Endothelial cell of umbilical vein (primary cell): ENCODE data around the gene SNHG17. TPM values are rescaled to one million over a fixed set of nuclear protein-coding genes. Genes with fewer than 3 reads are reported as not detected.

Source experiments
- BruUV-seq: library from RNA; stranded (reverse); fragments of 400-500 nt; replicated peaks from 2 replicates; lab custom pipeline; 2021; lab: Mats Ljungman, UMichigan
- CTCF ChIA-PET: fragments of 300-600, 350-600 bp; sonication (Branson Sonifier 250); formaldehyde crosslinking; loops from one replicate; lab custom pipeline; 2021; ENCODE audit warnings: antibody characterized with exemption, inconsistent platforms; lab: Charles Lee
- POLR2A ChIA-PET: fragments of 300-600, 350-600 bp; sonication (Branson Sonifier 250); formaldehyde crosslinking; loops from one replicate; lab custom pipeline; 2021; ENCODE audit warnings: antibody characterized with exemption, inconsistent platforms; lab: Charles Lee
- DNase-seq: peaks from one replicate; pipeline ENCODE4 v3.0.0-alpha.2; 2011; ENCODE audit warnings: low read depth, low spot score
- FAIRE-seq: peaks from 2 replicates; lab custom pipeline; 2011; peaks lifted over from hg19 to GRCh38; lab: Jason Lieb, UNC
- H2AFZ ChIP-seq: 2 replicates; pipeline ENCODE4 v1.6.0; 2012; ENCODE audit warnings: low read depth, low read length, control low read depth, inconsistent platforms
- H3K27ac ChIP-seq: 2 replicates; pipeline ENCODE4 v1.5.1; 2011; ENCODE audit warnings: low read depth, mild to moderate bottlenecking, control low read depth, low read length, moderate library complexity; ENCODE audit not compliant: insufficient read depth
- H3K27me3 ChIP-seq, 2 experiments: 2 replicates each; pipeline versions ENCODE4 v1.6.0 to v1.6.1; 2011; ENCODE audit warnings: low read length in 2 of 2, mixed read lengths in 1 of 2; ENCODE audit not compliant: control insufficient read depth in 2 of 2, insufficient read depth in 2 of 2
- H3K36me3 ChIP-seq, 2 experiments: 2 replicates in 1 of 2; 3 replicates in 1 of 2; pipeline ENCODE4 v1.5.1; 2011; ENCODE audit warnings: low read length in 2 of 2, mild to moderate bottlenecking in 1 of 2, moderate library complexity in 1 of 2; ENCODE audit not compliant: control insufficient read depth in 2 of 2, insufficient read depth in 2 of 2; ENCODE audit errors: extremely low read depth in 1 of 2
- H3K4me1 ChIP-seq: 3 replicates; pipeline ENCODE4 v1.5.1; 2011; ENCODE audit warnings: mild to moderate bottlenecking, low read length; ENCODE audit not compliant: control insufficient read depth, insufficient read depth; ENCODE audit errors: extremely low read depth
- H3K4me2 ChIP-seq: 2 replicates; pipeline ENCODE4 v1.6.1; 2011; ENCODE audit warnings: low read length, control low read depth, mixed read lengths; ENCODE audit not compliant: insufficient read depth
- H3K4me3 ChIP-seq, 3 experiments: fragments of 200-600 bp in 1 of 3; sonication (generic), shearing (Covaris generic) in 1 of 3; replicated peaks in 1 of 3; 2 replicates each; pipeline ENCODE4 v1.5.1; 2011 to 2016; ENCODE audit warnings: control low read depth in 3 of 3, low read length in 3 of 3, mild to moderate bottlenecking in 2 of 3, inconsistent platforms in 1 of 3, low read depth in 1 of 3, moderate library complexity in 1 of 3; ENCODE audit not compliant: insufficient read depth in 1 of 3
- H3K79me2 ChIP-seq: 2 replicates; pipeline ENCODE4 v1.6.0; 2012; ENCODE audit warnings: low read length, inconsistent platforms; ENCODE audit not compliant: control insufficient read depth, insufficient read depth
- H3K9ac ChIP-seq: replicated peaks from 2 replicates; pipeline ENCODE3; 2011; ENCODE audit warnings: low read length, control low read depth; ENCODE audit not compliant: insufficient read depth; ENCODE audit errors: extremely low read depth
- H3K9me1 ChIP-seq: replicated peaks from 3 replicates; pipeline ENCODE4 v1.6.0; 2011; ENCODE audit warnings: mild to moderate bottlenecking, low read length; ENCODE audit not compliant: control insufficient read depth, insufficient read depth; ENCODE audit errors: extremely low read depth
- H3K9me3 ChIP-seq: replicated peaks from 2 replicates; pipeline ENCODE4 v1.5.1; 2012; ENCODE audit warnings: low read length, inconsistent platforms; ENCODE audit not compliant: control insufficient read depth, insufficient read depth
- H4K20me1 ChIP-seq: replicated peaks from 2 replicates; pipeline ENCODE3; 2011; ENCODE audit warnings: mild to moderate bottlenecking, low read length; ENCODE audit not compliant: control insufficient read depth, insufficient read depth; ENCODE audit errors: extremely low read depth
- EZH2 ChIP-seq: IDR thresholded peaks from 2 replicates; pipeline ENCODE4 v1.6.1; 2012; ENCODE audit warnings: borderline replicate concordance, low read depth, mild to moderate bottlenecking, moderate library complexity, low read length, inconsistent platforms; ENCODE audit not compliant: severe bottlenecking
- FOS ChIP-seq: IDR thresholded peaks from 2 replicates; pipeline ENCODE4 v1.6.1; 2011; ENCODE audit warnings: mild to moderate bottlenecking, low read length, moderate library complexity, borderline replicate concordance; ENCODE audit not compliant: insufficient read depth
- GATA2 ChIP-seq: IDR thresholded peaks from 2 replicates; pipeline ENCODE4 v1.7.0; 2011; ENCODE audit warnings: low read depth, mild to moderate bottlenecking, moderate library complexity, mixed read lengths, low read length; ENCODE audit not compliant: insufficient read length, insufficient read depth
- JUN ChIP-seq: IDR thresholded peaks from 2 replicates; pipeline ENCODE4 v1.6.1; 2011; ENCODE audit warnings: borderline replicate concordance, low read depth; ENCODE audit not compliant: insufficient read length, insufficient read depth
- MYC ChIP-seq: IDR thresholded peaks from one replicate; pipeline ENCODE4 v1.6.1; 2011; ENCODE audit warnings: mild to moderate bottlenecking, low read depth, low read length
- POLR2A ChIP-seq: IDR thresholded peaks from 2 replicates; pipeline ENCODE4 v1.6.1; 2012; ENCODE audit warnings: low read depth, mild to moderate bottlenecking, control low read depth, low read length
- POLR2AphosphoS5 ChIP-seq: IDR thresholded peaks from 2 replicates; pipeline ENCODE4 v1.6.1; 2012; ENCODE audit warnings: low read depth, mild to moderate bottlenecking, control low read depth, low read length, moderate library complexity; ENCODE audit not compliant: insufficient read depth
- dilution Hi-C: fragments of 300-500 bp; cut with MboI; formaldehyde crosslinking; loops from one replicate; pipeline ENCODE4 v1.15.0; 2019; ENCODE audit warnings: low sequenced_read_pairs; ENCODE audit not compliant: extremely low pct_ligation_motif_present
- intact Hi-C: fragments of 100-400 bp; cut with micrococcal nuclease; formaldehyde crosslinking; loops from one replicate; pipeline ENCODE4 v1.10.0; 2022
- polyA plus RNA-seq, 4 experiments: library from polyadenylated mRNA; depleted of rRNA in 3 of 4; stranded (reverse) in 3 of 4; unstranded in 1 of 4; fragments of >200 nt; gene quantifications; 2 replicates each; pipeline versions ENCODE4 v1.2.1 to v1.2.3, GENCODE V29; 2011 to 2012; ENCODE audit warnings: missing spikeins in 1 of 4
- total RNA-seq: library from RNA; stranded (reverse); gene quantifications from 2 replicates; pipeline ENCODE4 v1.2.3, GENCODE V29; 2021
- TF ChIP-seq, protein P1 (sequence below): IDR thresholded peaks from 2 replicates; pipeline ENCODE4 v1.6.1; 2011; ENCODE audit not compliant: insufficient read depth, insufficient read length
- TF ChIP-seq, protein P2 (sequence below), 2 donors: IDR thresholded peaks; 1 replicate in 1 of 2; 2 replicates in 1 of 2; pipeline ENCODE4 v1.5.1; 2011; ENCODE audit warnings: low read length in 2 of 2, mild to moderate bottlenecking in 2 of 2, moderate library complexity in 2 of 2, control low read depth in 1 of 2, inconsistent platforms in 1 of 2, low read depth in 1 of 2; ENCODE audit not compliant: insufficient read depth in 1 of 2; ENCODE audit errors: extremely low read depth in 1 of 2

SNHG17 gene
- total and polyA plus RNA-seq, 2 donors (not counting 3 experiments of a cell fraction or from before 2014, with no cell fraction given) = 39.4 to 94.0 TPM

DNA sequence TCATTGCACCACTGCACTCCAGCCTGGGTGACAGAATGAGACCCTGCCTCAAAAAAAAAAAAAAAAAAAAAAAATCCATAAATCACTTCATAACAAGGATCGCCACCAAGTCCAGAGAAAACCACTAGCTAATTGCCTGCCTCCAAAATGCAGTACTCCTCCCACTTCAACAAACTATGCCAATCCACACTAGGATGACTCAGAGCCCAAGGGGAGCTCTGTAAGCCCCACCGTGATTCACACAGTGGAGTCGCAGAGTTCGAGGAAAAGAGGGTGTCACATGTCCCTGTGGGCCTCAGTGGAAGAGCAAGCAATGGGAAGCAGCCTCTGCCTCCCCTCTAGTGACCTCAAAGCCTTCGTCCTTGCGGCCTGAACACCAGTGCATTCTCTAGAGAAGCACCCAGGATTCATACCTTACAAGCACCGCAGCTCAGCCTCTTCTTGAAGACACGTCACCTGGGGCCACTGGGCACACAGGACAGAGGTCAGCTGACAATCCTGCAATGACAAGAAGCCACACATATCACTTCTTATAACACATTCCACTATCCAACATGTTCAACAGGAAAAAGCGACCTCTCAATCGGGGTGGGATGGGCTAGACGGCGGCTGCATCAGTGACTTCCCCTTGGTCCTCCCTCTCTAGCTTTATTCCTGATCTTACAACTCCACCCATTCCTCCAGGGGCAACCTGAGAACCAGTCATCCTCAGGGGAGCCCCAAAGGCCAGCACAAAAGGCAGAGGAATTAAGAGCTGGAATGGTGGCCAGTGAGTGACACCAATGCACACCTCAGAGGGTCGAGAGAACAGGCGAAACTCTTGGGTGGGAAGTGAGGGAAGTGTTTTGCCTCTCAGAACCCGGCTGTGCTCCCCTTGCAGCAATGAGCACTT is 8.9 kb downstream of the SNHG17 start:
- Histone ChIP-seq H3K9me3 (no peaks in the 10 kb centered on the region), H3K79me2 (peaks cover 83% of the 10 kb centered on the region), H3K27ac (no peak overlapping the region), H2AFZ (no peak overlapping the region), H3K36me3 (peaks cover 47 to 76% of the 10 kb centered on the region in 2 experiments), H3K27me3 (no peaks in the 10 kb centered on the region), H3K9ac (no peak overlapping the region), H3K9me1 (no peaks in the 10 kb centered on the region), H3K4me3 (no peak overlapping the region), H3K4me1 (peaks cover 10% of the 10 kb centered on the region), H4K20me1 (no peaks in the 10 kb centered on the region), H3K4me2 (no peak overlapping the region)
- dilution Hi-C loops = no loop called here
- peak; percentile 55 for FAIRE-seq
- CTCF ChIA-PET = interaction anchor here (0.9 to 2.1 kb wide), 3 partner anchors 9 to 58 kb away, joined by 3 to 20 read pairs (median 7); partner anchors contain the start of genes RALGAPB and SNHG17
- intact Hi-C loops = no loop called here
- POLR2A ChIA-PET = interaction anchor here (0.7 kb wide), 1 partner anchor 8 kb away, joined by 3 read pairs; no protein-coding TSS in a partner anchor
- TF ChIP-seq FOS (no peak), EZH2 (no peak), POLR2AphosphoS5 (no peak), GATA2 (no peak), MYC (no peak), POLR2A (no peak), JUN (no peak)
- TF ChIP-seq, protein P1, sequence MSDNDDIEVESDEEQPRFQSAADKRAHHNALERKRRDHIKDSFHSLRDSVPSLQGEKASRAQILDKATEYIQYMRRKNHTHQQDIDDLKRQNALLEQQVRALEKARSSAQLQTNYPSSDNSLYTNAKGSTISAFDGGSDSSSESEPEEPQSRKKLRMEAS = no peak
- TF ChIP-seq, protein P2, sequence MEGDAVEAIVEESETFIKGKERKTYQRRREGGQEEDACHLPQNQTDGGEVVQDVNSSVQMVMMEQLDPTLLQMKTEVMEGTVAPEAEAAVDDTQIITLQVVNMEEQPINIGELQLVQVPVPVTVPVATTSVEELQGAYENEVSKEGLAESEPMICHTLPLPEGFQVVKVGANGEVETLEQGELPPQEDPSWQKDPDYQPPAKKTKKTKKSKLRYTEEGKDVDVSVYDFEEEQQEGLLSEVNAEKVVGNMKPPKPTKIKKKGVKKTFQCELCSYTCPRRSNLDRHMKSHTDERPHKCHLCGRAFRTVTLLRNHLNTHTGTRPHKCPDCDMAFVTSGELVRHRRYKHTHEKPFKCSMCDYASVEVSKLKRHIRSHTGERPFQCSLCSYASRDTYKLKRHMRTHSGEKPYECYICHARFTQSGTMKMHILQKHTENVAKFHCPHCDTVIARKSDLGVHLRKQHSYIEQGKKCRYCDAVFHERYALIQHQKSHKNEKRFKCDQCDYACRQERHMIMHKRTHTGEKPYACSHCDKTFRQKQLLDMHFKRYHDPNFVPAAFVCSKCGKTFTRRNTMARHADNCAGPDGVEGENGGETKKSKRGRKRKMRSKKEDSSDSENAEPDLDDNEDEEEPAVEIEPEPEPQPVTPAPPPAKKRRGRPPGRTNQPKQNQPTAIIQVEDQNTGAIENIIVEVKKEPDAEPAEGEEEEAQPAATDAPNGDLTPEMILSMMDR (IDR thresholded peaks at IDR 0.05; ENCODE audit: extremely low read depth in 1 of 2, insufficient read depth in 1 of 2, low read depth in 1 of 2, low read length in 2 of 2) = no peak
- DNase-seq = no peak
- BruUV-seq = no TSS peak
